GM12801 (cell line): Measurements from ENCODE around the gene ZNF341.

ENCODE experiments used
- TF ChIP-seq, protein P1 (sequence below): IDR thresholded peaks from one replicate; pipeline ENCODE4 v1.5.1; 2011; ENCODE audit warnings: control low read depth; ENCODE audit not compliant: insufficient read length; ENCODE audit errors: extremely low read depth

The ZNF341 gene

GRCh38 chr20:33731693-33732165 lies at the start of gene ZNF341:
TSS of gene ZNF341 (plus strand) at chr20:33731996. CDS start at chr20:33732022, 26 bp downstream.
- TF ChIP-seq, protein P1, sequence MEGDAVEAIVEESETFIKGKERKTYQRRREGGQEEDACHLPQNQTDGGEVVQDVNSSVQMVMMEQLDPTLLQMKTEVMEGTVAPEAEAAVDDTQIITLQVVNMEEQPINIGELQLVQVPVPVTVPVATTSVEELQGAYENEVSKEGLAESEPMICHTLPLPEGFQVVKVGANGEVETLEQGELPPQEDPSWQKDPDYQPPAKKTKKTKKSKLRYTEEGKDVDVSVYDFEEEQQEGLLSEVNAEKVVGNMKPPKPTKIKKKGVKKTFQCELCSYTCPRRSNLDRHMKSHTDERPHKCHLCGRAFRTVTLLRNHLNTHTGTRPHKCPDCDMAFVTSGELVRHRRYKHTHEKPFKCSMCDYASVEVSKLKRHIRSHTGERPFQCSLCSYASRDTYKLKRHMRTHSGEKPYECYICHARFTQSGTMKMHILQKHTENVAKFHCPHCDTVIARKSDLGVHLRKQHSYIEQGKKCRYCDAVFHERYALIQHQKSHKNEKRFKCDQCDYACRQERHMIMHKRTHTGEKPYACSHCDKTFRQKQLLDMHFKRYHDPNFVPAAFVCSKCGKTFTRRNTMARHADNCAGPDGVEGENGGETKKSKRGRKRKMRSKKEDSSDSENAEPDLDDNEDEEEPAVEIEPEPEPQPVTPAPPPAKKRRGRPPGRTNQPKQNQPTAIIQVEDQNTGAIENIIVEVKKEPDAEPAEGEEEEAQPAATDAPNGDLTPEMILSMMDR, result no peak

- TF ChIP-seq, protein P1, result no peak
Observed at GRCh38 chr20:33684533-33685327, 47.1 kb upstream of the ZNF341 start.

DNA sequence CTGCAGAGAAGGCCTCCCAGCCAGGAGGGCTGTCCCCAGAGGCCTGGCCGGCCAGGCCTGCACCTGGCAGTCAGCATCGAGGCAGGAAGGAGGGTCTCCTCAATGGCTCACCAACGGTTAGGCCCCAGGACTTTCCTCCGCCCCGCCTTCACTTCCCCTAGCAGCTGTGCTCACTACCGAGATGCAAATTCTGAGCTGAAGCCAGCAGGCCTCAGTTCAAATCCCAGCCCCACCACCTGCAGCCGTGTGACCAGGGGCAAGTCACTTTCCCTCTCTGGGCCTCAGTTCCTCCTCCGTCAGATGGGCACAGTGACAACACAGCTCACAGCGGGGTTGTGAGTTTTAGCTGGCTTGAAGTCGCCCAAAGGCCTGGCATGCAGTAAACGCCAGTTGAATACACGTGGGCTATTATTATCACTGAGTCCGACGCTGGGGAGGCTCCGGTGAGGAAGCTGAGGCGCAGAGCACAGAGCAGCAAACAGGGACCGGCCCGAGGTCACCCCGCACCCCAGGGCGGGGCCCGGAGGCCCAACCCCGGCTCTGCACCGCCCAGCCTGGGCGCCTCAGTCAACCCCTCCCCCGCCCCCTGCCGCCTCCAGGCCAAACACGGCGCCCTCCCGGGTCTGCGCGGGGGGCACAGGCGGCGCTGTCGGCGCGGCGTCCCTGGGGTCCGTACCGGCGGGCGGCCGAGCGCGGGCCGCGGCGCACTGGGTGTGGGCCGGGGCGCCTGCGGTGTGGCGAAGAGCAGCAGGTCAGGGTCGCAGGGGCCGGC lies 46.3 kb upstream of the ZNF341 start:
- TF ChIP-seq, protein P1, result no peak

DNA sequence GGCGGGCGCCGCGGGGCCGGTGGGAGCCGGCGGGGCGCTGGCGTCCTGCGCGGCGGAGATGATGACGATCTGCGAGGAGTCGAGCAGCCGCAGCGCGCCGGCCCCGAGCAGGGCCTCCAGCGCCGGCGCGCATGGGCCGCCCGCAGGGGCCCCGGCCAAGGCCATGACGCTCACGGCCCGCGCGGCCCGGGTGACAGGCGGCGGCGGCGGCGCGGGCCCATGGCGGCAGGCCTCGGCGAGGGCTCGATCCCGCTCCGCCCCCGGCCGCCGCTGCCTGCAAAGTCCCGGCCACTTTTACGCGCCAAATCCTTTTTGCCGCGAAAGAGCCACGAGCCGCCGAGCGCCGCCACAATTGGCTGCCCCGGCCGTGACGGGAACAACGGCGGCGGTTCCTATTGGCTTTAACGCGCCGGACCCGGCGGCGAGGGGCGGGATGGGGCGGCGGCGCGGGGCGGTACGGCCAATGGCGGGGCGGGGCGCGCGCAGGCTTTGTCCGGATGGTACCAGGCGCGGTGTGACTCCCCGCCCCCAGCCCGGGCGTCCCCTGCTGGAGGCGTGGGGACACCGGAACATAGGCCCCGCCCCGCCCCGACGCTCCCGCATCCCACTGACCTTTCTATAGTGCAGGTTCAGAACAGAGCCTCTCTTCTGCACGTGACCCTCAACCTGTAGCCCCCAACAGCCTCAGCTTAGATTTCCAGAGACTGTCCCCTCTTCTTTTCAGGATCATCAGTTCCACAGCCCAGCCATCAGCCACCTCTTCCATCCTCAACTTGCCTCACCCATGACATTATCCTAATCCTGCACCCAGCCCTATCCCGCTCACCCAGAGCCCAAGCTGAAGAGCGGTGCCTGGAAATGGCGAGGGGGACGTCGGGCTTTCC lies 45.5 kb upstream of the ZNF341 start, which contains the start of gene E2F1:
Gene E2F1, minus strand, starts transcription at position 286 of the 884 bp plus-strand sequence. Its CDS starts 121 bp downstream, at position 165.
- TF ChIP-seq, protein P1, result no peak

DNA sequence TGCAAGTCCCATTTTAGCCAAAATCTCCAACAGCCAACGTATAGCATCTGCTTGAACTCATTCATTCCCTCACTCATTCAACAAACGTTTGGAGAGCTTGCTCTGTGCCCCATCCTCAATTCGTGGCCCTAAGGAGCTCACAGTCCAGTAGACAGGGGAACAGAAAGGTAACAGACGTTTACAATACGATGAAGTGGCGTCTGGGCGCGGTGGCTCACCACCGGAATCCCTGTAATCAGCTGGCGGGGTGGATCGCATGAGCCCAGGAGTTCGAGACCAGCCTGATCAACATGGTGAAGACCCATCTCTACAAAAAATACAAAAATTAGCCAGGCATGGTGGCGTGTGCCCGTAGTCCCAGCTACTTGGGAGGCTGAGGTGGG lies 44.8 kb upstream of the ZNF341 start:
- TF ChIP-seq, protein P1, result no peak

GRCh38 chr20:33687370-33687915 lies 44.4 kb upstream of the ZNF341 start:
- TF ChIP-seq, protein P1, result no peak
